Ascending aorta (tissue), 2 donors: ENCODE results near the gene HDHD5. TPM values are rescaled to one million over a fixed set of nuclear protein-coding genes. Genes with fewer than 3 reads are reported as not detected.

Source experiments
- DNase-seq, 2 donors: peaks; one replicate each; pipeline ENCODE4 v3.0.0-alpha.2; 2019; ENCODE audit warnings: low spot score in 2 of 2
- H3K27ac ChIP-seq, 2 donors: fragments of 200-600 bp; sonication (generic); one replicate each; pipeline ENCODE4 v1.5.1; 2016 to 2017; ENCODE audit warnings: mild to moderate bottlenecking in 1 of 2
- H3K27me3 ChIP-seq: fragments of 200-600 bp; sonication (generic); one replicate; pipeline ENCODE4 v1.5.1; 2017
- H3K36me3 ChIP-seq, 2 donors: fragments of 200-600 bp; sonication (generic); one replicate each; pipeline ENCODE4 v1.5.1; 2016
- H3K4me1 ChIP-seq, 2 donors: fragments of 200-600 bp; sonication (generic); one replicate each; pipeline ENCODE4 v1.5.1; 2016 to 2017; ENCODE audit warnings: mild to moderate bottlenecking in 1 of 2
- H3K4me3 ChIP-seq, 2 donors: fragments of 200-600 bp; sonication (generic); one replicate each; pipeline ENCODE4 v1.5.1; 2016 to 2017; ENCODE audit warnings: mild to moderate bottlenecking in 1 of 2
- H3K9me3 ChIP-seq, 2 donors: fragments of 200-600 bp; sonication (generic); one replicate each; pipeline ENCODE4 v1.5.1; 2016
- intact Hi-C: fragments of 100-400 bp; cut with DNase I; formaldehyde crosslinking; loops from one replicate; pipeline ENCODE4 v1.15.1; 2023
- total RNA-seq: library from RNA; depleted of rRNA; stranded (reverse); fragments of >200 nt; gene quantifications from one replicate; pipeline ENCODE4 v1.1.0, GENCODE V29; 2016
- TF ChIP-seq, protein P1 (sequence below), 3 experiments: fragments of 200-600 bp in 2 of 3; fragments of 450-650 bp in 1 of 3; sonication (generic) in 2 of 3; IDR thresholded peaks; one replicate each; pipeline ENCODE4 v1.5.1; 2016 to 2019; ENCODE audit warnings: antibody characterized with exemption in 3 of 3, mild to moderate bottlenecking in 1 of 3, moderate library complexity in 1 of 3

HDHD5 gene
- total RNA-seq, 1 donor from 2014 or later: 55.8 TPM

DNA sequence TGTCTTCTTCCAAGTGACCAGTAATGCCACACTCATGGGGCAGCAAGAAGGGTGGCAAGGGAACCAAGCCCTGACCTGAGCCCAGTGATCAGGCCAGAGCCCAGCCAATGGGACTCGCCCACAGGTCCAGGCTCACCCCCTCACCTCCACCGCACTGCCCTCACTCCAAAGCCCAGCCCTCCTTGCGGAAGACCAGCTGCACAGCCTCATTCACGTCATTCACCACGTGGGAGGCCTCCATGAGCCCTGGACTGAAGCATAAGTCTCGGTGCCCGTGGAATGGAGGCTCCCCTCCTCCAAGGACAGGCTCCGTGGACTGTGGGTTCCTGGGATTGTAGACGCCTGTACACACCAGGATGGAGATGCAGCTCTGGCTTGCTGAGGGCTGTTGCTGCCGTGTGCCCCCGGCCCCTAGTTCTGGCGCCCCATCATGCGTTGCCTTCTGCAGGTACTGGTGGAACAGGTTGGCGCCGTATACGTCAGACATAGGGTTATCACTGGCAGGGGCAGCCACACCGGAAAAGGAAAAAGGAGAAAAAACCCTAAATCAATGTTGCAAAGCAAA is 21.1 kb downstream of the HDHD5 start:
- Histone ChIP-seq H3K27ac (no peak overlapping the region), H3K4me3 (no peak overlapping the region), H3K27me3 (no peaks in the 10 kb centered on the region), H3K4me1 (no peaks in the 10 kb centered on the region), H3K9me3 (no peaks in the 10 kb centered on the region), H3K36me3 (peaks cover 52 to 58% of the 10 kb centered on the region in 2 donors)
- TF ChIP-seq, protein P1, sequence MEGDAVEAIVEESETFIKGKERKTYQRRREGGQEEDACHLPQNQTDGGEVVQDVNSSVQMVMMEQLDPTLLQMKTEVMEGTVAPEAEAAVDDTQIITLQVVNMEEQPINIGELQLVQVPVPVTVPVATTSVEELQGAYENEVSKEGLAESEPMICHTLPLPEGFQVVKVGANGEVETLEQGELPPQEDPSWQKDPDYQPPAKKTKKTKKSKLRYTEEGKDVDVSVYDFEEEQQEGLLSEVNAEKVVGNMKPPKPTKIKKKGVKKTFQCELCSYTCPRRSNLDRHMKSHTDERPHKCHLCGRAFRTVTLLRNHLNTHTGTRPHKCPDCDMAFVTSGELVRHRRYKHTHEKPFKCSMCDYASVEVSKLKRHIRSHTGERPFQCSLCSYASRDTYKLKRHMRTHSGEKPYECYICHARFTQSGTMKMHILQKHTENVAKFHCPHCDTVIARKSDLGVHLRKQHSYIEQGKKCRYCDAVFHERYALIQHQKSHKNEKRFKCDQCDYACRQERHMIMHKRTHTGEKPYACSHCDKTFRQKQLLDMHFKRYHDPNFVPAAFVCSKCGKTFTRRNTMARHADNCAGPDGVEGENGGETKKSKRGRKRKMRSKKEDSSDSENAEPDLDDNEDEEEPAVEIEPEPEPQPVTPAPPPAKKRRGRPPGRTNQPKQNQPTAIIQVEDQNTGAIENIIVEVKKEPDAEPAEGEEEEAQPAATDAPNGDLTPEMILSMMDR (IDR thresholded peaks at IDR 0.05): no peak
- DNase-seq: no peak
- intact Hi-C loops: no loop called here

DNA sequence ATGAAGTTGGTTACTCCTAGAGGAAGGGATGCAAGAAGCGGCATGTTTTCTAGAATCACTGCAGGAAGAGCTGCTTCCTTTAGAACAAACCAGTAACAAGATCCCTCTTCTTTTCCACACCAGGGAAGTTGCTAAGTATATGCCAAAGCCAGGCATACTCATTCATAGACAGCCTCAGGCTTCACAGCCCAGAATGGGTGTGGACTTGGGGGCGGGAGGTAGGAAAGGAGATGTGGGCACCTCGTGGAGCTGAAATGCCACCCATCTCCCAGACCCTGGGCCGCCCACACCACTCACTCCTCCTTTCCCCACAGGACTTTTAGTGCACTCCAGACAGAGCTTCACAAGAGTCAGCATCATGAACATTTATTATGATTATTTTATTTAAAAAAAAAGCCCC is 21.9 kb downstream of the HDHD5 start:
- H3K27ac ChIP-seq: no peak overlapping the region
- DNase-seq: no peak
- no peaks in the 10 kb centered on the region for H3K27me3 ChIP-seq
- H3K36me3 ChIP-seq: peaks cover 44 to 51% of the 10 kb centered on the region in 2 donors
- TF ChIP-seq, protein P1 (IDR thresholded peaks at IDR 0.05): no peak
- no peaks in the 10 kb centered on the region for H3K4me1 ChIP-seq
- no peaks in the 10 kb centered on the region for H3K9me3 ChIP-seq
- no peak overlapping the region for H3K4me3 ChIP-seq
- intact Hi-C loops: no loop called here

DNA sequence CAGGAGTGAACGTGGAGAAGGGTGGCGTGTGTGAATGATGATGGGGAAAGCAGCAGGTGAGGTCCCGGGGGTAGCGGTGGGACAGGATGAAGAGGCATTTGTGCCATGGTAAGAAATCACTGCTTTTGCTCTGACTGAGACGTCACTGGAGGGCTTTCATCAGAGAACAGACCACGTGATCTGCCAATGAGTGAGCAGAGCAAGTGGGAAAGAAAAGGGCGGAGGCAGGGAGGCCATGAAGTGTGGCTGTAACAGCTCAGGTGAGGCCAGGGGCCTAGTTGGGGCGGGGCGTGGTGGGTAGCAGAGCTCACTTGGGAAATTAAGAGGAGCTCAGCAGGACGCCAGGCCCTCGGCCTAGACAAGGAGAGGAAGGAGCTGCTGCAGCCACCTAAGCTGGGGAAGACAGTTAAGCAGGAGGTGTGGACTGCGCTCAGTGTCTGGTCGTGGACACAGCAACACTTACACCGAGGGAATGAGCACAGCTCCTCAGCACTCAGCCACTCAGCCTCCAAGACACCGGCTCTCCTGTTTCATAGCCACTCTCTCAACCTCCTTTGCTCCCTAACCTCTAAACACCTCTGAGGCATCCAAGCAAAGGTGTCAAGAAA is 23.8 kb downstream of the HDHD5 start:
- no peak for DNase-seq
- H3K4me1 ChIP-seq: no peaks in the 10 kb centered on the region
- intact Hi-C loops: no loop called here

DNA sequence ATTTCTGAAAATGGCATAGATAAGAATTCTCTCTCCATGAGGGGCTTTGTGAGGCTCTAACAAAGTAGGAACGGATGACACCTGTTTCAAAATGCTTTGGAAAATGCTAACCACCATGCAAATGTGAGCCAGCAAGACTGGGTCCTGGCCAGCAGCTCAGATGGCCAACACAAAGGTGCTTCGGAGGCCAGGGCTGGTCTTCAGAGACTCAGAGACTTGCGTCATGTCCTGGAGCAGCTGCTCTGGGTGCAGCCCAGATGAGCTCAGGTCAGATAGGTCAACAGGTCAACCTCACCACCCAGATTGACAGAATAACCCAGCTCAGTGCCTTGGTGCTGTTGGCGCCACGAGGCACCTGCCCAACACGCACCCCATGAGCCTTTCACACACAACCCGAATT is 25.9 kb downstream of the HDHD5 start:
- no peaks in the 10 kb centered on the region for H3K9me3 ChIP-seq
- no peak for DNase-seq
- peaks cover 12 to 19% of the 10 kb centered on the region in 2 donors for H3K36me3 ChIP-seq
- no peaks in the 10 kb centered on the region for H3K27me3 ChIP-seq
- intact Hi-C loops: no loop called here
- TF ChIP-seq, protein P1 (IDR thresholded peaks at IDR 0.05): no peak
- no peaks in the 10 kb centered on the region for H3K4me1 ChIP-seq
- no peak overlapping the region for H3K4me3 ChIP-seq
- H3K27ac ChIP-seq: no peak overlapping the region

More for the DNA sequence above, 23.8 kb downstream of the HDHD5 start:
- TF ChIP-seq, protein P1 (IDR thresholded peaks at IDR 0.05): no peak
- Histone ChIP-seq H3K4me3 (no peak overlapping the region), H3K36me3 (peaks cover 28 to 33% of the 10 kb centered on the region in 2 donors), H3K27ac (no peak overlapping the region), H3K9me3 (no peaks in the 10 kb centered on the region), H3K27me3 (no peaks in the 10 kb centered on the region)

DNA sequence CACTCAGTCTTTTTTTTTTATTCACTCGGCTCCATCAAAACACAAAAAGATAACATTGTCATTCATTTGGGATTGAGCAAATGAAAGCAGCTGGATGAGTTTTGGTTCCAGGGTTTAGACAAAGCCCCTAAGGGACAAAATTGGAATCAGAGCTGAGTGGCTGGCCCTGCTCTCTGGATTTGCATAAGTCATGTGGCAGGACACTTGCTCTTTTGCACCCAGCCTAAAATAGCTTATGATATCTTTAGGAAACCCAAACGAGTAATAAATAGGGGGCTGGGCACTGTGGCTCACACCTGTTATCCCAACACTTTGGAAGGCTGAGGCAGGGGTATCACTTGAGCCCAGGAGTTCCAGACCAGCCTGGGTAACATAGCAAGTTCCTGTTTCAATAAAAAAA is 27.0 kb downstream of the HDHD5 start:
- Histone ChIP-seq H3K36me3 (peaks cover 3 to 10% of the 10 kb centered on the region in 2 donors), H3K27me3 (no peaks in the 10 kb centered on the region), H3K4me3 (no peak overlapping the region), H3K9me3 (no peaks in the 10 kb centered on the region), H3K4me1 (no peaks in the 10 kb centered on the region), H3K27ac (no peak overlapping the region)
- intact Hi-C loops: no loop called here
- no peak for DNase-seq
- TF ChIP-seq, protein P1 (IDR thresholded peaks at IDR 0.05): no peak
